HepG2 (cell line): Measurements from ENCODE around the gene SEMA3B. TPM values are rescaled to one million over a fixed set of nuclear protein-coding genes. Genes with fewer than 3 reads are reported as not detected.

Source experiments
- AGO1 ChIP-seq: fragments of 200-400 bp; formaldehyde crosslinking; IDR thresholded peaks from 2 replicates; pipeline ENCODE4 v1.6.1; 2017; ENCODE audit warnings: mild to moderate bottlenecking, low read depth, low read length, moderate library complexity; ENCODE audit not compliant: poor library complexity, severe bottlenecking
- ATF1 ChIP-seq: IDR thresholded peaks from 2 replicates; pipeline ENCODE4 v1.6.1; 2016; ENCODE audit warnings: mild to moderate bottlenecking, control low read depth
- CEBPB ChIP-seq: IDR thresholded peaks from 2 replicates; pipeline ENCODE4 v1.6.1; 2011; ENCODE audit warnings: low read depth, low read length, improper control_type of control experiment, borderline replicate concordance
- LRRFIP1 ChIP-seq: sonication (generic); formaldehyde crosslinking; conservative IDR thresholded peaks from 2 replicates; pipeline ENCODE4 v1.4.0; 2020; ENCODE audit warnings: missing genetic modification reagents
- PRDM4 ChIP-seq: sonication (generic); formaldehyde crosslinking; IDR thresholded peaks from 2 replicates; pipeline ENCODE4 v1.9.0; 2021; ENCODE audit warnings: missing genetic modification reagents, borderline replicate concordance
- RFXANK ChIP-seq: IDR thresholded peaks from 2 replicates; pipeline ENCODE4 v1.6.1; 2016
- SAP130 ChIP-seq: IDR thresholded peaks from 2 replicates; pipeline ENCODE4 v1.6.1; 2016; ENCODE audit warnings: low read depth
- SIN3A ChIP-seq: IDR thresholded peaks from 2 replicates; pipeline ENCODE4 v1.6.1; 2011; ENCODE audit warnings: low read depth, mild to moderate bottlenecking, control low read depth, low read length, borderline replicate concordance
- SMAD9 ChIP-seq: sonication (generic); formaldehyde crosslinking; IDR thresholded peaks from 2 replicates; pipeline ENCODE4 v1.5.1; 2020; ENCODE audit warnings: mild to moderate bottlenecking, missing genetic modification reagents
- SP1 ChIP-seq, 2 experiments: fragments of 450-650 bp in 1 of 2; sonication (generic) in 1 of 2; formaldehyde crosslinking in 1 of 2; IDR thresholded peaks; 2 replicates each; pipeline versions ENCODE4 v1.4.0 to v1.6.1; 2016 to 2020; ENCODE audit warnings: missing genetic modification reagents in 1 of 2
- SRSF1 ChIP-seq: fragments of 200-400 bp; formaldehyde crosslinking; optimal IDR thresholded peaks from 2 replicates; pipeline ENCODE3; 2017; ENCODE audit warnings: mild to moderate bottlenecking, low read depth, low read length, moderate library complexity
- TAF1 ChIP-seq: sonication (generic); formaldehyde crosslinking; IDR thresholded peaks from 2 replicates; pipeline ENCODE4 v1.4.0; 2020; ENCODE audit warnings: missing genetic modification reagents
- TARDBP ChIP-seq: sonication (generic); formaldehyde crosslinking; IDR thresholded peaks from 2 replicates; pipeline ENCODE4 v1.8.0; 2022; ENCODE audit warnings: mild to moderate bottlenecking, missing genetic modification reagents
- TFDP1 ChIP-seq: IDR thresholded peaks from 2 replicates; pipeline ENCODE4 v1.6.1; 2016; ENCODE audit warnings: missing compliant biosample characterization, missing genetic modification reagents, borderline replicate concordance
- ZBTB42 ChIP-seq: sonication (generic); formaldehyde crosslinking; IDR thresholded peaks from 2 replicates; pipeline ENCODE4 v1.5.0; 2020; ENCODE audit warnings: mild to moderate bottlenecking, missing genetic modification reagents
- ZFAT ChIP-seq: sonication (generic); formaldehyde crosslinking; conservative IDR thresholded peaks from 2 replicates; pipeline ENCODE4 v1.8.1; 2023; ENCODE audit warnings: missing genetic modification reagents, inconsistent platforms
- ZFX ChIP-seq: sonication (generic); formaldehyde crosslinking; IDR thresholded peaks from 2 replicates; pipeline ENCODE4 v1.4.0; 2020; ENCODE audit warnings: mild to moderate bottlenecking, low read depth, missing genetic modification reagents, moderate library complexity
- ZKSCAN5 ChIP-seq: sonication (generic); formaldehyde crosslinking; IDR thresholded peaks from 2 replicates; pipeline ENCODE4 v1.5.1; 2020; ENCODE audit warnings: mild to moderate bottlenecking, missing genetic modification reagents
- ZNF17 ChIP-seq: sonication (generic); formaldehyde crosslinking; IDR thresholded peaks from 2 replicates; pipeline ENCODE4 v1.5.0; 2020; ENCODE audit warnings: mild to moderate bottlenecking, missing genetic modification reagents
- ZNF576 ChIP-seq: sonication (generic); formaldehyde crosslinking; IDR thresholded peaks from 2 replicates; pipeline ENCODE4 v1.4.0; 2020; ENCODE audit warnings: mild to moderate bottlenecking, missing genetic modification reagents
- ZNF800 ChIP-seq: sonication (generic); formaldehyde crosslinking; IDR thresholded peaks from 2 replicates; pipeline ENCODE4 v1.4.0; 2020; ENCODE audit warnings: missing genetic modification reagents
- polyA plus RNA-seq, 8 experiments: library from polyadenylated mRNA; depleted of rRNA in 3 of 8; stranded (reverse) in 7 of 8; unstranded in 1 of 8; fragments of >200 nt; fragmentation: Illumina TruSeq in 4 of 8; extraction: Trizol in 4 of 8; gene quantifications; 2 replicates each; pipeline versions ENCODE4 v1.2.1 to v1.2.3, GENCODE V29; 2011 to 2016; ENCODE audit warnings: low read depth in 4 of 8, missing spikeins in 1 of 8, mixed read lengths in 1 of 8; ENCODE audit not compliant: insufficient read depth in 1 of 8
- total RNA-seq, 5 experiments: library from RNA; depleted of rRNA; stranded (reverse); fragments of >200 nt; fragmentation: Illumina TruSeq; extraction: Trizol; gene quantifications; 2 replicates each; pipeline ENCODE4 v1.2.3, GENCODE V29; 2016; ENCODE audit warnings: low read depth in 1 of 5

Gene SEMA3B
- total and polyA plus RNA-seq, 2 of the 13 experiments (the other 11 are each of a cell fraction or from before 2014, with no cell fraction given): 93.2 to 158 TPM

- TF ChIP-seq ZNF576 (CRISPR knock-in tag) (no peak), ZNF800 (CRISPR knock-in tag) (peak; percentile 65), TFDP1 (CRISPR knock-in tag) (no peak; the same call in 1 of the 2 replicates), PRDM4 (CRISPR knock-in tag) (no peak), ZBTB42 (CRISPR knock-in tag) (no peak; the same call in 1 of the 2 replicates), CEBPB (peak; percentile 74), ZKSCAN5 (CRISPR knock-in tag) (no peak), RFXANK (CRISPR knock-in tag) (no peak), ZFAT (CRISPR knock-in tag) (no peak), SRSF1 (peak; percentile 34), ZNF17 (no peak), TAF1 (peak; percentile 79; the same call in 1 of the 2 replicates), LRRFIP1 (CRISPR knock-in tag) (no peak), ATF1 (CRISPR knock-in tag) (no peak; the same call in 1 of the 2 replicates), TARDBP (CRISPR knock-in tag) (peak; percentile 60), SP1 (IDR thresholded peaks at IDR 0.05) (no peak), SP1 (CRISPR knock-in tag; IDR thresholded peaks at IDR 0.05) (peak; percentile 82), SMAD9 (CRISPR knock-in tag) (no peak), ZFX (CRISPR knock-in tag) (peak; percentile 81), SIN3A (0 out of 2 replicates have a peak, but pooled peaks have one; percentile 21), SAP130 (CRISPR knock-in tag) (peak; percentile 54), AGO1 (peak; percentile 100)
Observed at GRCh38 chr3:50298836-50299637, 30.1 kb downstream of the SEMA3B start, which contains the start of the genes HYAL3 and NAA80 (continued).
